GM12874 (cell line): ENCODE data around the gene RHOF.

ENCODE experiments used
- TF ChIP-seq, protein P1 (sequence below): IDR thresholded peaks from 2 replicates; pipeline ENCODE4 v1.5.1; 2011; ENCODE audit warnings: low read depth, mild to moderate bottlenecking, control low read depth, low read length, moderate library complexity; ENCODE audit not compliant: insufficient read depth

Gene RHOF

GRCh38 chr12:121793440-121793837, at the start of gene RHOF:
Gene RHOF, minus strand, starts transcription at chr12:121793688. Its CDS starts 55 bp downstream, at chr12:121793633.
- TF ChIP-seq, protein P1, sequence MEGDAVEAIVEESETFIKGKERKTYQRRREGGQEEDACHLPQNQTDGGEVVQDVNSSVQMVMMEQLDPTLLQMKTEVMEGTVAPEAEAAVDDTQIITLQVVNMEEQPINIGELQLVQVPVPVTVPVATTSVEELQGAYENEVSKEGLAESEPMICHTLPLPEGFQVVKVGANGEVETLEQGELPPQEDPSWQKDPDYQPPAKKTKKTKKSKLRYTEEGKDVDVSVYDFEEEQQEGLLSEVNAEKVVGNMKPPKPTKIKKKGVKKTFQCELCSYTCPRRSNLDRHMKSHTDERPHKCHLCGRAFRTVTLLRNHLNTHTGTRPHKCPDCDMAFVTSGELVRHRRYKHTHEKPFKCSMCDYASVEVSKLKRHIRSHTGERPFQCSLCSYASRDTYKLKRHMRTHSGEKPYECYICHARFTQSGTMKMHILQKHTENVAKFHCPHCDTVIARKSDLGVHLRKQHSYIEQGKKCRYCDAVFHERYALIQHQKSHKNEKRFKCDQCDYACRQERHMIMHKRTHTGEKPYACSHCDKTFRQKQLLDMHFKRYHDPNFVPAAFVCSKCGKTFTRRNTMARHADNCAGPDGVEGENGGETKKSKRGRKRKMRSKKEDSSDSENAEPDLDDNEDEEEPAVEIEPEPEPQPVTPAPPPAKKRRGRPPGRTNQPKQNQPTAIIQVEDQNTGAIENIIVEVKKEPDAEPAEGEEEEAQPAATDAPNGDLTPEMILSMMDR, result no peak

DNA sequence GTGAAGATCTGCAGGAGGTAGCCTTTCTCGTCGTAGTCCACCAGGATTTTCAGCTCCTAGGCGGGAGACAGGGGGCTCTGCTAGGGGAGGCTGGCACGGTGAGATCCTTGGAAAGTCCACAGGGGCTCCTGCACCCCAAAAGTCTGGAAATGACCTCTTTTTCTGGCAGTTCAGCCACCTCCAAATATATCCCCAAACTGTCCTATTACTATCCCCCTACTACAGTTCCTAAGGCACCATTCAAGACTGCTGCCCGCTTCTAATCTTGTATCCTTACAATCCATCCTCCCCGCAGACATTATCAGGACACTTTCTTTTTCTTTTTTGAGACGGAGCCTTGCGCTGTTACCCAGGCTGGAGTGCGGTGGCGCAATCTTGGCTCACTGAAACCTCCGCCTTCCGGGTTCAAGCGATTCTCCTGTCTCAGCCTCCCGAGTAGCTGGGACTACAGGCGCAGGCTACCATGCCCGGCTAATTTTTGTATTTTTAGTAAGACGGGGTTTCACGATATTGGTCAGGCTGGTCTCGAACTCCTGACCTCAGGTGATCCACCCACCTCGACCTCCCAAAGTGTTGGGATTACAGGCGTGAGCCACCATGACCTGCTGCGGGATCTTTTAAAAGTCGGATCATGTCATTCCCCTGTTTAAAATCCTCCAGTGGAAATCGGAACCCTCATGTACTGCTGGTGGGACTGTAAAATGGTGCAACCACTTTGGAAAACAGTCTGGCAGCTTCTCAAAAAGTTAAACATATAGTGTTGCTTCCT, 46.7 kb upstream of the RHOF start:
- TF ChIP-seq, protein P1, result no peak

DNA sequence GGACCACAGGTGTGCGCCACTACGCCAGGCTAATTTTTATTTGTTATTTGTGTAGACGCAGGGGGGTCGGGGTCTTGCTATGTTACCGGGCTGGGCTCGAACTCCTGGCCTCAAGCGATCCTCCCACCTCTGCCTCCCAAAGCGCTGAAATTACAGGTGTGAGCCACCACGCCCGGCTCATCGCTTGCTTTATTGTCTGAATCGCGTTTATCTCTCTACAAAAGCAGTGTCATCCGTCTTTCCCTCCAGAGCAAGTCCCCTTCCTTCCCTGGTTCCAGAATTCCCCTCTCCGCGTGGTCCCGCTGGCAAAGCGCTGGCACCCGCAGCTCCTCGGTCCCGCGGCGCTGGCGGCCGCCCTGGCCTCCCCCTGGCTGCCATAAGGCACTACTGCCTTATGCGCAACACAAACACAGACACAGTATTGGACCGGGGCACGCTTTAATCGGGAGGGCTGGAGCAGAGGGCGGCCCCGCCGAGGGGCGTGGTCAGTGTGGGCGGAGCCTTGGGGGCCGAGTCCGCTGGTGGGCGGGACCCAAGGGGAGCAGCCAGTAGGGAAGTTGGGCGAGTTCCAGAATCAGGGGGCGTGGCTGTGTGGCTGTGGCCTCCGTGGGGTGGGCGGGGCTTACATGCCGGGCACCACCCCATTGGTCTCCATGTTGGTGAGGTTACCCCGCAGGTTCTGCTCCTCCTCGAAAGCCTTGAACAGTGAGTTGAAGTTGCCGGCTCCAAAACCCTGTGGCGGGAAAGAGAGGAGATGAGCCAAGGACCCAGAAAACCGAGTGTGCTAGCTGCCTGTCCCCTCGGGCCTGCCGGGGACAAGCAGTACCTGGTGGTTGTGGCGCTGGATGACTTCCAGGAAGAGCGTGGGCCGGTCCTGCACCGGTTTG, 45.9 kb upstream of the RHOF start:
- TF ChIP-seq, protein P1, result peak; percentile 31; the same call in 1 of the 2 replicates

- TF ChIP-seq, protein P1, result no peak
Observed at GRCh38 chr12:121838126-121838525, 44.6 kb upstream of the RHOF start.

GRCh38 chr12:121837680-121838079, 44.2 kb upstream of the RHOF start:
- TF ChIP-seq, protein P1, result no peak

- TF ChIP-seq, protein P1, result no peak
Observed at GRCh38 chr12:121831571-121832245, 38.2 kb upstream of the RHOF start.

DNA sequence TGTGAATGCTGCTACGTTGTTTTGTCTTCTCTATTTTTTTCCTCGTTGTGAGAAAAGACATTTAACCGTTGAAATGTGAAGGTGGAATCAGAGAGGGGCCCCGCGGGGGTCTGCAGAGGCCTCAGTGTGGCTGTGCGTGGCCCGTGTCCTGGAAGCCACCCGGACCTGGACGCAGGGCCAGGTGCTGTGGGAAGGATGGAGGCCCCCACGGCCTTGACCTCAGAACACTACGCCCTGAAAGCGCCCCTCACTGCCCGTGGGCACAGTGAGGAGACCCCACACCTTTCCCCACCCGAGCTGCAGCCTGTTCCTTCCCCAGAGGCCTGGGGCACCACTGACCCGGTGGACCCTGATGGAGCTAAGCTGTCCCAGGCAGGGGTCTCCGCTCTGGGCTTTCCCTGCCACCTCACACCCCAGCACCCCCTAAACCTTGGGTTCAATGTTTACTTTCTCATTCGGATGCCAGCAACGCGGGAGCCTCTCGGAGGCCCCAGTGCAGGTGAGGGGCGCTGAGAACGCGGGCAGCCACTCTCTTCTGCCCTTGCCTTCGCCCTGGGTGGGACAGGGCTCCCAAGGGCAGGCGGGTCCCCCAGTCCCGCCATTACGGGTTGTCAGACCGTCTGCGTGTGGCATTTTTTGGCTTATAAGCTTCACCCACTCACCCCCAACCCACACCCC, 37.2 kb upstream of the RHOF start:
- TF ChIP-seq, protein P1, result no peak
